ENCODE data around the gene GPM6B. TPM values are rescaled to one million over a fixed set of nuclear protein-coding genes. Genes with fewer than 3 reads are reported as not detected.

The GPM6B gene
- total RNA-seq, 1 donor from 2014 or later = 3.6 TPM

DNA sequence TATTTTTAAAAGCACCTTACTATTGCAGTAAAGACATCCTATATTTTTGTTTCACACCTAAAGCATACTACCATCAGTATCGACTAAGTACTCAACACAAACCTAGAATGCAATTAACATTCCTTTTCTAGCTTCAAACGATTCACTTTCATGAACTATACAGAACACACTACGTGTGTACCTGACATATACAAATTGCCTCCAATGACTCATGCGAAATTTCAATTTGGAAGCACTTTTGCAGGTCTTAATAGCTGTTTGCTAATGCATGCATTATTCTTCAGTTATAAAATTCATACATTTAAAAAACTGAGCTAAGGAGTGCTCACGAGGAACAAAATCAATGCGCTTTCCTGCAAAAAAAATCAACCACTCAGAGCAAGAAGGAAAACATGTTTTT, 19.7 kb upstream of the GPM6B start:
- TF ChIP-seq, protein P1, sequence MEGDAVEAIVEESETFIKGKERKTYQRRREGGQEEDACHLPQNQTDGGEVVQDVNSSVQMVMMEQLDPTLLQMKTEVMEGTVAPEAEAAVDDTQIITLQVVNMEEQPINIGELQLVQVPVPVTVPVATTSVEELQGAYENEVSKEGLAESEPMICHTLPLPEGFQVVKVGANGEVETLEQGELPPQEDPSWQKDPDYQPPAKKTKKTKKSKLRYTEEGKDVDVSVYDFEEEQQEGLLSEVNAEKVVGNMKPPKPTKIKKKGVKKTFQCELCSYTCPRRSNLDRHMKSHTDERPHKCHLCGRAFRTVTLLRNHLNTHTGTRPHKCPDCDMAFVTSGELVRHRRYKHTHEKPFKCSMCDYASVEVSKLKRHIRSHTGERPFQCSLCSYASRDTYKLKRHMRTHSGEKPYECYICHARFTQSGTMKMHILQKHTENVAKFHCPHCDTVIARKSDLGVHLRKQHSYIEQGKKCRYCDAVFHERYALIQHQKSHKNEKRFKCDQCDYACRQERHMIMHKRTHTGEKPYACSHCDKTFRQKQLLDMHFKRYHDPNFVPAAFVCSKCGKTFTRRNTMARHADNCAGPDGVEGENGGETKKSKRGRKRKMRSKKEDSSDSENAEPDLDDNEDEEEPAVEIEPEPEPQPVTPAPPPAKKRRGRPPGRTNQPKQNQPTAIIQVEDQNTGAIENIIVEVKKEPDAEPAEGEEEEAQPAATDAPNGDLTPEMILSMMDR (conservative IDR thresholded peaks at IDR 0.05; ENCODE audit: low read depth, low read length) = no peak
- H3K4me3 ChIP-seq (ENCODE audit: low read depth, low read length) = no peak overlapping the region

DNA sequence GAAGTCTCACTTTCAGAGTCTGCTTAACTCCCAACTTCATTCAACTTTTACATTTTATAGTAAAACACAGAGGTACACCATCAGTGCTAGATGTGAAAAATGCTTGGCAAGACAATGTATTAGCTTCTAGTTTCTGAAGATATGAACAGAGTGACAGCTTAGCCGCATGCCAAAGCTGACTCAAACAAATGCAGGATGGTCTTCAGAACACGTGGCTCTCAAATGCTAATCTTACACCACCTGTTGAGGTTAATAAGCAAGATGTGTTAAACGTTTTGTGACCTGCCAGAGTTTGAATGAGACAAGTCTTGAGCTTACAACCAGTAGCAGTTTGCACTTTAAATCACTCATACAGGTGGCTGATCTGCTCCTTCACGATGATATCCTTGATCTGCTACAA, 18.9 kb upstream of the GPM6B start:
- no peak for DNase-seq (ENCODE audit: low read depth)
- TF ChIP-seq, protein P1 (conservative IDR thresholded peaks at IDR 0.05; ENCODE audit: low read depth, low read length) = no peak
- no peak overlapping the region for H3K4me3 ChIP-seq (ENCODE audit: low read depth, low read length)

More for the DNA sequence above, 19.7 kb upstream of the GPM6B start:
- DNase-seq (ENCODE audit: low read depth) = no peak

DNA sequence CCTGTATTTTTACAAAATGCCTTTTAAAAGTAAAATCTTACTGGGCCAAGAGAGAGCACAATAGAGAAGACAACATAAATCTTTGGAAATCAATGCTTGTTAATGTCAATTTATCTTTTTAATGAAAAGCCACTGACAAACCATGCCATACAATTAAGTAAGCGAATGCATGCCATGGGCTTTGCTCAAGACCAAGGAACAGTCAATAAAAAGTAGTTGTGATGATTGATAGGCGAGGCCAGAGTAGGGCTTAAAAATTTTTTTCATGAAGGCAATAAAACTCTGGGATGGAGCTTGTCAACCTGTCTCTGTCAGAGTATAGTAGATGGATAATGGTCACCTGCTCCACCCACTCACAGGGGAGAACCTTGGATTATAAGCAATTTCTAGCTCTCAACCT, 17.5 kb upstream of the GPM6B start:
- TF ChIP-seq, protein P1 (conservative IDR thresholded peaks at IDR 0.05; ENCODE audit: low read depth, low read length) = no peak
- no peak overlapping the region for H3K4me3 ChIP-seq (ENCODE audit: low read depth, low read length)

DNA sequence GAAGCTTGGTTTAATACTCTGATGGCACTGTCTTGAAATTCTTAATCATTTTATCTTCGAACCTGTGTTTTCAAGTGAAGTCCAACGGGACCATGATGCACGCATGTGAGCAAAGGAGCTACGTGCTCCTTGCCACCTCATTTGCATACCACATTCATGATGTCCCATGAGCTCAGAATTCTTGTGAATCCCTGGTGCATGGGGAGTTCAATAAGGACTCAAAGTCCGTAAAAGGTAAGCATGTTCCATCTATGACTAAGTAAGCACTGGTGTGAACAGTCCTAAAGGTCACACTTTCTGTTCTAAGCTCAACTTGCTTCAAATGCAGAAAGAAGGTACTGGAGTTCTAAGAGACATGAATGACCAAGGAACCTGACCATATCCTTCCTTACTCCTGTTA, 13.1 kb upstream of the GPM6B start:
- no peak for DNase-seq (ENCODE audit: low read depth)
- H3K4me3 ChIP-seq (ENCODE audit: low read depth, low read length) = no peak overlapping the region
- TF ChIP-seq, protein P1 (conservative IDR thresholded peaks at IDR 0.05; ENCODE audit: low read depth, low read length) = no peak

More for the DNA sequence above, 17.5 kb upstream of the GPM6B start:
- DNase-seq (ENCODE audit: low read depth) = no peak

DNA sequence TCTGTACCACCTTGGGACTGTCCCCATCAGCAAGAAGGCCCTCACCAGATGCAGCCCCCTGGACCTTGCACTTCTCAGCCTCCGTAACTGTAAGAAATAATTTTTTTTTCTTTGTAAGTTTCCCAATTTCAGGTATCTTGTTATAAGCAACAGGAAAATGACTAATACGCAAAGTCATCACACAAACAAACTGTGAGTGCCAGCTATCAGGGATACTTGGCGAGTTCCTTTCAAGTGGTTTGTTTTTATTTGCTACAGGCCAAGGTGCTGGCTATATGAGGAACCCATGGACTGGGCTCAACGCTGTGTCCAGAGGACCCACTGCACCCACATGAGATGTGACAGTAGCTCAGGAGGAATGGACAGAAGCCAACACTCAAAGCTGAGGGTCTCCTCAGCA, 11.5 kb upstream of the GPM6B start:
- no peak overlapping the region for H3K4me3 ChIP-seq (ENCODE audit: low read depth, low read length)
- TF ChIP-seq, protein P1 (conservative IDR thresholded peaks at IDR 0.05; ENCODE audit: low read depth, low read length) = no peak
- DNase-seq (ENCODE audit: low read depth) = no peak

DNA sequence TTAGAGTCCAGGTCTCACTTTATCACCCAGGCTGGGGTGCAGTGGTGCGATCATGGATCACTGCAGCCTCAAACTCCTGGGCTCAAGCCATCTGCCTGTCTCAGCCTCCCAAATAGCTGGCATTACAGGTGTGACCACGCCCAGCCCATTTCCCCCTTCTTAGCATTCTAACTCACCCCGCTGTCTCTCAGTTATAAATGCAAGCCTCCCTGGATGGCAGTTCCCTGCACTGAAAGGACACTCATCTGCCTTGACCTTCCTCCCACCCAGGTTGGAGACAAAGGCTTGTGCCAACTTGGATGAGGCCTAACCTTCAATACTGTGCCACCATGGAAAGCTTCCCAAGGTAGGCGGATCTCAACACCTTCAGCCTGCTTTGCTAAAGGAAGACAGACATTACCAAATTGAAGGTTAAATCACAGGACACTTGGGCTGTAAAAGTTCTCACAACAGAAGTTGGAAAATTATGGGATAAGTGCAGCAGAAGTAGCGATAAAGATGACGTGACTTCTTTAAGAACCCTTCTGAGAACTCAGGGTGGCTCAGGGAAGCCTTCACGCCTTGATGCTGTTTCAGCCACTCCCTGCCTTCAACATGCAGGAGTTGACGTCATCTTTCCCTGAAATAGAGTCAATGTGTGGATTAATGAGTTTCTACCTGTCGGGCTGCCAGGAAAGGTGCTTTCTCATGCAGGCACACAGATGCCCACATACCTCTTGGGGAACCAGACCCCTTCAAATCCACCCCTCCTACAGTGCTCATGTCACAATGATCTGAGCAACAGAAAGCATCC, 10.6 kb upstream of the GPM6B start:
- TF ChIP-seq, protein P1 (conservative IDR thresholded peaks at IDR 0.05; ENCODE audit: low read depth, low read length) = no peak
- H3K4me3 ChIP-seq (ENCODE audit: low read depth, low read length) = no peak overlapping the region
- no peak for DNase-seq (ENCODE audit: low read depth)

DNA sequence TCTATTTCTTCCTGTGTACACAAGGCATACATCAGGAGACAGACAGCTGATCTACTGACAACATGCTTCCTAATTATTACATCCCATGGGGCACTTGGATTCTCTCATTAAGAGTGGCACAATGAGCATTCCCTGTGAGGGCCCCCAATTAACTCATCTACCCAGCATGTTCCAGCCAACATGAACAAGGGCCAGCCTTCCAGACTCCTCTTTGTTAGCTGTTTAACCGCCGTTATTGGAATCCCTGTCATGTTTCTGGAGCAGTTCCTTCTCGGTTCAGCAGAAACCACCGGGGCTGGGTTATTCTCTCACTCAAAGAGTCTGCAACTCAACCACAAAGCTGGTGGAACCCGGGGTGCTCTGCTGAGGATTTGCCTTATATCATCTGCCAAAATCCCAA, 9.9 kb upstream of the GPM6B start:
- TF ChIP-seq, protein P1 (conservative IDR thresholded peaks at IDR 0.05; ENCODE audit: low read depth, low read length) = no peak
- DNase-seq (ENCODE audit: low read depth) = no peak
- H3K4me3 ChIP-seq (ENCODE audit: low read depth, low read length) = no peak overlapping the region
